Fibroblast of skin of right quadriceps (primary cell): Measurements from ENCODE around the gene GPX1.

Experiments
- DNase-seq: peaks from one replicate; pipeline ENCODE4 v3.0.0-alpha.2; 2013

Gene GPX1

DNA sequence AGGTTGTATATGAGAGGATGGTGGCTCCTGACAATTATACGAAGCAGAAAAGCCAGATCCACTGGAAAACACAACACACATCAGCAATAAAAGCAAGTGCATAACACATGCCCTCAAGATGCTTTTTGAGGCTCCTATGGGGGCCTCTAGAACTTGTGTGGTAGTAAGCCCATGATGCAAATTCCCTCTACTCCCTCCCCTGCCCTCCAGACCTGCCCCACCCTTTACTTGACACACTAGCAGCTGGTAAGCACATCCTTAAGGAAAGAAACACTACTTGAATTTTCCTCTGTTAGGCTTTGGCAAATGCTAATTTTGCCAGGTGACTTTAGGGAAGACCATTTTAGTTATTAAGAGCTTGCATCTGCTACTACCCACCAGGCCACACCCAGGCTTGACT is 47.5 kb downstream of the GPX1 start:
- DNase-seq, result no peak
